ENCODE data around the gene OR4K15. TPM values are rescaled to one million over a fixed set of nuclear protein-coding genes. Genes with fewer than 3 reads are reported as not detected.
"Not testable (repeated sequence)": the region's sequence is repeated elsewhere in the genome, so short reads cannot be mapped to it uniquely, and the experiment has no call there.

The OR4K15 gene, protein sequence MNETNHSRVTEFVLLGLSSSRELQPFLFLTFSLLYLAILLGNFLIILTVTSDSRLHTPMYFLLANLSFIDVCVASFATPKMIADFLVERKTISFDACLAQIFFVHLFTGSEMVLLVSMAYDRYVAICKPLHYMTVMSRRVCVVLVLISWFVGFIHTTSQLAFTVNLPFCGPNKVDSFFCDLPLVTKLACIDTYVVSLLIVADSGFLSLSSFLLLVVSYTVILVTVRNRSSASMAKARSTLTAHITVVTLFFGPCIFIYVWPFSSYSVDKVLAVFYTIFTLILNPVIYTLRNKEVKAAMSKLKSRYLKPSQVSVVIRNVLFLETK
- total RNA-seq: not detected in 3 replicates

DNA sequence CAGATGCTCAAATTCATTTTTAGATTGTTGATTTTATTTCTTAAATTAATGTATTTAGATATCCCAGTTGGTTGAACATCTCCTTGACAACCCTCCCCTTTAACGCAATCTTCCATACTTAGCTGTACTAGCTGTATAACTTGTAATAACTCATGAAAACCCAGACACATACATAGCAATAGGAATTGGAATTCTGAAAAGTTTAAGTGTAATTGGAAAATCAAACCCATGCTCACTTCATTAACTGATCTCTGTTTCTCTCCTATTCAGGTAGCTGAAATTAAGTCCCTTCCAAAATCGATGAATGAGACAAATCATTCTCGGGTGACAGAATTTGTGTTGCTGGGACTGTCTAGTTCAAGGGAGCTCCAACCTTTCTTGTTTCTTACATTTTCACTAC, at the start of gene OR4K15:
Gene OR4K15, plus strand, starts transcription at position 301 of the 400 bp plus-strand sequence. Its CDS starts 0 bp downstream, at position 301.
- no peaks in the 10 kb centered on the region for H3K27me3 Mint-ChIP-seq (ENCODE audit: low read depth)

DNA sequence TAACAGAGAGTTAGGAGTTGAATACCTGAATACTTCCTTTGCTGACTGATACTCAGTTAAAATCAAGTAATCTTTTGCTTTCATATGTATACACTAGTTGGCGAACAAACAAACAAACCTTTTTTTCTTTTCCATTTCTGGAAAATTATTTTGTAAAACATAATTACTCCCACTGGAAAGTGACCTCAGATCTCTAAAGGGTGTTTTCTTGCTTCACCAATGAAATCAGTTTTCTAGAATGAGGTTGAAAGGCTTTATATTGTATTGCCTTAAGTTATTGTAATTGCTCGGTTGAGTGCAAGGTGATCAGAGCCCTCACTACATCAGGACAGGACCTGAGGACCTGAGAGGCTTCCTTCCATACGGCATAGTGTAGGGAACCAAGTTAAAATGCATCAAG, 44.8 kb upstream of the OR4K15 start, which contains the start of gene OR4K1:
Gene OR4K1, plus strand, starts transcription at position 301 of the 400 bp plus-strand sequence. CDS start 4,750 bp downstream, outside the sequence.
- Mint-ChIP-seq H3K4me3 (no peak within 1 kb of the TSS), H3K27me3 (ENCODE audit: low read depth) (no peaks in the 10 kb centered on the region), H3K4me1 (no peaks in the 10 kb centered on the region), H3K36me3 (no peaks in the 10 kb centered on the region), H3K27ac (no peak within 1 kb of the TSS), H3K9me3 (peaks cover 62% of the 10 kb centered on the region)
- TF ChIP-seq, protein P1, sequence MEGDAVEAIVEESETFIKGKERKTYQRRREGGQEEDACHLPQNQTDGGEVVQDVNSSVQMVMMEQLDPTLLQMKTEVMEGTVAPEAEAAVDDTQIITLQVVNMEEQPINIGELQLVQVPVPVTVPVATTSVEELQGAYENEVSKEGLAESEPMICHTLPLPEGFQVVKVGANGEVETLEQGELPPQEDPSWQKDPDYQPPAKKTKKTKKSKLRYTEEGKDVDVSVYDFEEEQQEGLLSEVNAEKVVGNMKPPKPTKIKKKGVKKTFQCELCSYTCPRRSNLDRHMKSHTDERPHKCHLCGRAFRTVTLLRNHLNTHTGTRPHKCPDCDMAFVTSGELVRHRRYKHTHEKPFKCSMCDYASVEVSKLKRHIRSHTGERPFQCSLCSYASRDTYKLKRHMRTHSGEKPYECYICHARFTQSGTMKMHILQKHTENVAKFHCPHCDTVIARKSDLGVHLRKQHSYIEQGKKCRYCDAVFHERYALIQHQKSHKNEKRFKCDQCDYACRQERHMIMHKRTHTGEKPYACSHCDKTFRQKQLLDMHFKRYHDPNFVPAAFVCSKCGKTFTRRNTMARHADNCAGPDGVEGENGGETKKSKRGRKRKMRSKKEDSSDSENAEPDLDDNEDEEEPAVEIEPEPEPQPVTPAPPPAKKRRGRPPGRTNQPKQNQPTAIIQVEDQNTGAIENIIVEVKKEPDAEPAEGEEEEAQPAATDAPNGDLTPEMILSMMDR (IDR thresholded peaks at IDR 0.05; ENCODE audit: unreplicated experiment): no peak
- DNase-seq (ENCODE audit: low spot score in 2 of 2, unreplicated experiment in 2 of 2): no peak

More for the DNA sequence above, at the start of gene OR4K15:
- H3K9me3 Mint-ChIP-seq: peaks cover 50% of the 10 kb centered on the region
- H3K27ac Mint-ChIP-seq: no peak within 1 kb of the TSS
- no peak within 1 kb of the TSS for H3K4me3 Mint-ChIP-seq
- TF ChIP-seq, protein P1 (IDR thresholded peaks at IDR 0.05; ENCODE audit: unreplicated experiment): no peak
- no peaks in the 10 kb centered on the region for H3K4me1 Mint-ChIP-seq
- H3K36me3 Mint-ChIP-seq: no peaks in the 10 kb centered on the region
- DNase-seq (ENCODE audit: low spot score in 2 of 2, unreplicated experiment in 2 of 2): no peak

DNA sequence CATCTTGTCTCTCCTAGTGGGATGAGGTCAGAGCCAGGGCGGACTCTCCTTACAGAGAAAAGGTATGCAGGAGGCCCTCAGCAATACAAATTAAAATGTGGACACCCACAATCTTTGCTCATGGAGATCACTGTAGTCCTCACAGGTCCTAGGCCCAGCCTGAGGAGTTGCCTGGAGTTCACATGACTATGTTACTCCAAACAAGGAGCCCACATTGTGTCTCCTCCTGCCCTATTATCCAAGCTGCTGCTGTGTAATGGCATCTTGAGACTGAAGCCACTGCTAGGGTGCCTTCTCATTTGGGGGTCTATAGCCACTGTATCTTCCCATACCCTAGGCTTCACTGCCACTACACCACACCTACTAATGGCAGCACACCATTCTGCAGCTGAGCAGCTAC, 33.7 kb upstream of the OR4K15 start:
- no peak overlapping the region for H3K27ac Mint-ChIP-seq
- no peak for DNase-seq (ENCODE audit: low spot score in 2 of 2, unreplicated experiment in 2 of 2)

DNA sequence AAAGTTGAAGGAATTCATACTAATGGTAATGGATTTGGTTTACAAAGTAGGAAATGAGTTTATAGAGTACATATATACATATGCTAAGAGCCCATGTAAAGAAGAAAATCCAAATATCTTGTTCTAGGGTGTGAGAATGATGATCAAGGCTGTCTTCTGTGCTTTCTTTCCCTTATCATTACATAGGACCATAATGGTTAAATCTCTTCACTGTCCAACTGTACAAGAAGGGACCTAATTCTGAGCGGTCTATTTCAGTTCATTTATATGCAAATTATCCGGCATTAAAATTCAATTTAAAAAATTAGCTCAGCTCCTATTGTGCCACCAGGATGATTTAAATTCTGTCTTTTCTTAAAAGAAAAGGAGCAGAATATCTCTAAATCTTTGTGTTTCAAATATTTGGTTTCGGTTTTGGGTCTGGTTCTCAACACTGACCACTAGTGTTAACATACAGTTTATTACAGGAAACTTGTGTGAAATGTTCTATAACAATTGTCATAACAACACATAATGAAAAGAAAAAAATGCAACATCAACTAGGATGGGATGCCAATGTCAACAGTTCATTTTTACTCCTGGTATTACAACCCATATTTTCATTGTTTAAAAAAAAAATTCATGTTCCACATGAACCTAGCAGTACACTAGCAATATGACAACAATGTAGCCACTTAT, 27.8 kb upstream of the OR4K15 start:
- Mint-ChIP-seq H3K36me3 (peaks cover 2% of the 10 kb centered on the region), H3K9me3 (peaks cover 27% of the 10 kb centered on the region), H3K27me3 (ENCODE audit: low read depth) (no peaks in the 10 kb centered on the region), H3K27ac (no peak overlapping the region), H3K4me1 (no peaks in the 10 kb centered on the region), H3K4me3 (no peak overlapping the region)
- TF ChIP-seq, protein P1 (IDR thresholded peaks at IDR 0.05; ENCODE audit: unreplicated experiment): no peak
- no peak for DNase-seq (ENCODE audit: low spot score in 2 of 2, unreplicated experiment in 2 of 2)

More for the DNA sequence above, 33.7 kb upstream of the OR4K15 start:
- Mint-ChIP-seq H3K9me3 (peaks cover 26% of the 10 kb centered on the region), H3K4me1 (no peaks in the 10 kb centered on the region), H3K36me3 (peaks cover 2% of the 10 kb centered on the region), H3K4me3 (no peak overlapping the region), H3K27me3 (ENCODE audit: low read depth) (no peaks in the 10 kb centered on the region)
- TF ChIP-seq, protein P1 (IDR thresholded peaks at IDR 0.05; ENCODE audit: unreplicated experiment): no peak

DNA sequence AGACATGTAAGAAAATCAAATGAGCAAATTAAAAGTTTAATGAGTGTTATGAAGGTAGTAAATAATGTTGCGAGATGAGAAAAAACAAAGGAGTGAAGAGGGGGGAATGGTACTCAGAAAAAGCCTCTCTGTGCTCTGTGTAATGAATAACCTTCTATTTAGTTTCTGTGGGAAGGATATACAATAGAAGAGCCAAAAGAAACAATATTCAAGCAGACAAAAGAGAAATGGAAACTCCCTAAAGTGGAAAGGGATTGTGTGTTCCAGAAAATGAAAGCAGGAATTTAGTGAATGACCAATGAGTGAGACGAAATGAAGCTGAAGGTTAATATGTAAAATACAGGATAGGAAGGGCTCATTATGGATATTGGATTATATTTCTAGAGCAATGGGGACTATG, 26.2 kb upstream of the OR4K15 start:
- peaks cover 2% of the 10 kb centered on the region for H3K36me3 Mint-ChIP-seq
- no peak for DNase-seq (ENCODE audit: low spot score in 2 of 2, unreplicated experiment in 2 of 2)
- H3K4me1 Mint-ChIP-seq: no peaks in the 10 kb centered on the region
- TF ChIP-seq, protein P1 (IDR thresholded peaks at IDR 0.05; ENCODE audit: unreplicated experiment): no peak
- no peak overlapping the region for H3K4me3 Mint-ChIP-seq
- H3K27ac Mint-ChIP-seq: no peak overlapping the region
- H3K27me3 Mint-ChIP-seq (ENCODE audit: low read depth): no peaks in the 10 kb centered on the region
- H3K9me3 Mint-ChIP-seq: peaks cover 36% of the 10 kb centered on the region

DNA sequence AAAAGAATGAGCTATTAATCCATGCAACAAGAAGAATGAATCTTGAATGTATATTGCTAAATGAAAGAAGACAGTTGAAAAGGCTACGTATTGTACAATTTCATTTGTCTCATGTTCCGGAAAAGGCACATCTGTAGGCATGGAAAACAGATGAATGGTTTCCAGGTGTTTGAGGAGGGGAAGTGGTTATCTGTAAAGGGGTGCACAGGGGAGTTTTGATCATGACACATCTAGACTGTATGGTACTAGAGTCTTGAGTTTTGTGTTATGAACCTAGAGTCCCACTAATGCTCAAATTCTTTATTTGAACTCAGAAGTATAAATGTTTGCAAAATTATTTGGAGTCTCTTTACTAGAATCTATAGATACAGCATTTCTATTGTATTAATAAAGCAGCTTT, 5.7 kb upstream of the OR4K15 start:
- not testable (repeated sequence) for H3K4me1 Mint-ChIP-seq; H3K27me3 Mint-ChIP-seq (ENCODE audit: low read depth); H3K36me3 Mint-ChIP-seq; DNase-seq (ENCODE audit: low spot score in 2 of 2, unreplicated experiment in 2 of 2); H3K4me3 Mint-ChIP-seq; H3K27ac Mint-ChIP-seq
- H3K9me3 Mint-ChIP-seq: peaks cover 62% of the 10 kb centered on the region

All from mesothelial cell of epicardium (in vitro differentiated cells).